Endothelial cell (in vitro differentiated cells): Measurements from ENCODE around the gene STBD1. TPM values are rescaled to one million over a fixed set of nuclear protein-coding genes. Genes with fewer than 3 reads are reported as not detected.

ENCODE experiments used
- DNase-seq: peaks from one replicate; pipeline ENCODE4 v3.0.0; 2021; ENCODE audit warnings: low spot score
- H3K27ac Mint-ChIP-seq: one replicate; pipeline ENCODE4 v1.8.0; 2021; ENCODE audit warnings: mixed read lengths, inconsistent platforms; ENCODE audit not compliant: unreplicated experiment
- H3K27me3 Mint-ChIP-seq: one replicate; pipeline ENCODE4 v1.8.0; 2021; ENCODE audit warnings: mild to moderate bottlenecking, moderate library complexity, mixed read lengths, inconsistent platforms; ENCODE audit not compliant: unreplicated experiment
- H3K36me3 Mint-ChIP-seq: one replicate; pipeline ENCODE4 v1.8.0; 2021; ENCODE audit warnings: mild to moderate bottlenecking, low read depth, mixed read lengths, inconsistent platforms; ENCODE audit not compliant: unreplicated experiment
- H3K4me1 Mint-ChIP-seq: one replicate; pipeline ENCODE4 v1.8.0; 2021; ENCODE audit warnings: mild to moderate bottlenecking, mixed read lengths, inconsistent platforms; ENCODE audit not compliant: unreplicated experiment
- H3K4me3 Mint-ChIP-seq: one replicate; pipeline ENCODE4 v1.8.0; 2021; ENCODE audit warnings: mild to moderate bottlenecking, mixed read lengths, inconsistent platforms; ENCODE audit not compliant: unreplicated experiment
- H3K9me3 Mint-ChIP-seq: one replicate; pipeline ENCODE4 v1.8.0; 2021; ENCODE audit warnings: mixed read lengths, inconsistent platforms; ENCODE audit not compliant: unreplicated experiment
- total RNA-seq: library from RNA; stranded (reverse); fragmentation: NEBNext Ultra II Directional; extraction: Animal tissue kit (Norgen Biotek cat#: 25700); gene quantifications from one replicate; pipeline ENCODE4 v1.2.1, GENCODE V29; 2021; ENCODE audit not compliant: unreplicated experiment
- TF ChIP-seq, protein P1 (sequence below): fragments of 200-600 bp; sonication (generic); IDR thresholded peaks from one replicate; pipeline ENCODE4 v1.5.0; 2021; ENCODE audit warnings: antibody characterized with exemption; ENCODE audit not compliant: unreplicated experiment

STBD1 gene
- total RNA-seq, 1 donor from 2014 or later: 1.8 TPM

DNA sequence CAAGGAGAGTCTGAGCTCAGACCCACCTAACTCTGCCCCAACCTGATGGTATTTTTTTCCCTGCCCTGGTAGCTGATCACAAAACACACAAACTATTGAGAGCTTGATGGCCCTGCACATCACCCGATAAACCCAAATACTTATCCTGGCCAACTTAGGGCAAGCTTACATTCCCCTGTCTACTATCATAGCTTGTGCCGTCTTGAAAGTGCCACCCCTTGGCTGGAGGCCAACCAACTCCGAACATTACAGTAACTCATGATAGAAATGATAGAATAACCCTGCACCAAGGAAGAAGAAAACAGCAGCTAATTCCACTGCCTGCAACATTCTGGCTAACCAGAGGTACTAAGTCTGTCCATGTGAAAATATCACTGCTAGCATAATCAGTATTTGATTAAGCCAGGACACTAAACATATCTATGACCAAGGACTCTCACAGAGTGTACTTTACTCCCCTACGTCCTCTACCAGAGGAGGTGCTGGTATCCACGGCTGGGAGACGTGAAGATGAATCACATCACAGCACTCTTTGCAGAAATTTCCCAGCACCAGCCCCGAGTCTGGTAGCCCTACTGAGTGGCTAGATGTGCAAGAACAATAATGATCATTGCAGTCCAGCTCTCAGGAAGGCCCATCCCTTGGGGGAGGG is 8.9 kb downstream of the STBD1 start:
- Mint-ChIP-seq H3K27ac (no peak overlapping the region), H3K4me3 (peak overlapping the region; percentile 26), H3K9me3 (no peaks in the 10 kb centered on the region), H3K4me1 (no peaks in the 10 kb centered on the region), H3K36me3 (no peaks in the 10 kb centered on the region), H3K27me3 (no peaks in the 10 kb centered on the region)
- TF ChIP-seq, protein P1, sequence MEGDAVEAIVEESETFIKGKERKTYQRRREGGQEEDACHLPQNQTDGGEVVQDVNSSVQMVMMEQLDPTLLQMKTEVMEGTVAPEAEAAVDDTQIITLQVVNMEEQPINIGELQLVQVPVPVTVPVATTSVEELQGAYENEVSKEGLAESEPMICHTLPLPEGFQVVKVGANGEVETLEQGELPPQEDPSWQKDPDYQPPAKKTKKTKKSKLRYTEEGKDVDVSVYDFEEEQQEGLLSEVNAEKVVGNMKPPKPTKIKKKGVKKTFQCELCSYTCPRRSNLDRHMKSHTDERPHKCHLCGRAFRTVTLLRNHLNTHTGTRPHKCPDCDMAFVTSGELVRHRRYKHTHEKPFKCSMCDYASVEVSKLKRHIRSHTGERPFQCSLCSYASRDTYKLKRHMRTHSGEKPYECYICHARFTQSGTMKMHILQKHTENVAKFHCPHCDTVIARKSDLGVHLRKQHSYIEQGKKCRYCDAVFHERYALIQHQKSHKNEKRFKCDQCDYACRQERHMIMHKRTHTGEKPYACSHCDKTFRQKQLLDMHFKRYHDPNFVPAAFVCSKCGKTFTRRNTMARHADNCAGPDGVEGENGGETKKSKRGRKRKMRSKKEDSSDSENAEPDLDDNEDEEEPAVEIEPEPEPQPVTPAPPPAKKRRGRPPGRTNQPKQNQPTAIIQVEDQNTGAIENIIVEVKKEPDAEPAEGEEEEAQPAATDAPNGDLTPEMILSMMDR: no peak
- no peak for DNase-seq

GRCh38 chr4:76316131-76316530 is 9.6 kb downstream of the STBD1 start:
- Mint-ChIP-seq H3K36me3 (no peaks in the 10 kb centered on the region), H3K9me3 (no peaks in the 10 kb centered on the region), H3K27ac (no peak overlapping the region), H3K4me1 (no peaks in the 10 kb centered on the region), H3K4me3 (no peak overlapping the region), H3K27me3 (no peaks in the 10 kb centered on the region)
- no peak for DNase-seq
- TF ChIP-seq, protein P1: no peak

GRCh38 chr4:76322236-76322635 is 15.7 kb downstream of the STBD1 start:
- no peak for DNase-seq
- Mint-ChIP-seq H3K27me3 (peaks cover 1% of the 10 kb centered on the region), H3K36me3 (no peaks in the 10 kb centered on the region), H3K9me3 (no peaks in the 10 kb centered on the region), H3K4me1 (no peaks in the 10 kb centered on the region), H3K4me3 (no peak overlapping the region), H3K27ac (no peak overlapping the region)
- TF ChIP-seq, protein P1: no peak

GRCh38 chr4:76325072-76325471 is 18.5 kb downstream of the STBD1 start:
- Mint-ChIP-seq H3K4me3 (no peak overlapping the region), H3K9me3 (no peaks in the 10 kb centered on the region), H3K4me1 (no peaks in the 10 kb centered on the region), H3K36me3 (no peaks in the 10 kb centered on the region), H3K27ac (no peak overlapping the region), H3K27me3 (peaks cover 1% of the 10 kb centered on the region)
- no peak for DNase-seq
- TF ChIP-seq, protein P1: no peak

DNA sequence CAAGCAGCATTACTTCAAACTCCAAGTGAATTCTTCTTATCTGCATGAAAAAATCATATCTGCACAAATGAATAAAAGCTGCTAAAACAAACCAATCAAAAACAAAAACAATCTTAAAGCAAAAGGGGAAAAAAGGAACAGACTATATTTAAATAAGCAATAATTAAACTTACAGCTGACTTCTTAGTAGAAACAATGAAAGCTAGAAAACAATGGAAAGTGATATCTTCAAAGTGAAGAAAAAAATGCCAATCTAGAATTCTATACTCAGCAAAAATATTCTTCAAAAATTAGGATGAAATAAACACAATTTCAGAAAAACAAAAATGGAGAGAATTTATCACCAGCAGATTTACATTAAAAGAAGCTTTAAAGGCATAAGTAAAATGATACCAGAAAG is 20.0 kb downstream of the STBD1 start:
- Mint-ChIP-seq H3K4me3 (no peak overlapping the region), H3K36me3 (no peaks in the 10 kb centered on the region), H3K27ac (no peak overlapping the region), H3K4me1 (no peaks in the 10 kb centered on the region), H3K27me3 (peaks cover 1% of the 10 kb centered on the region), H3K9me3 (no peaks in the 10 kb centered on the region)
- TF ChIP-seq, protein P1: no peak
- DNase-seq: no peak
